Measurements from ENCODE around the gene NELFCD.
"Not testable (repeated sequence)": the region's sequence is repeated elsewhere in the genome, so short reads cannot be mapped to it uniquely, and the experiment has no call there.

NELFCD gene

DNA sequence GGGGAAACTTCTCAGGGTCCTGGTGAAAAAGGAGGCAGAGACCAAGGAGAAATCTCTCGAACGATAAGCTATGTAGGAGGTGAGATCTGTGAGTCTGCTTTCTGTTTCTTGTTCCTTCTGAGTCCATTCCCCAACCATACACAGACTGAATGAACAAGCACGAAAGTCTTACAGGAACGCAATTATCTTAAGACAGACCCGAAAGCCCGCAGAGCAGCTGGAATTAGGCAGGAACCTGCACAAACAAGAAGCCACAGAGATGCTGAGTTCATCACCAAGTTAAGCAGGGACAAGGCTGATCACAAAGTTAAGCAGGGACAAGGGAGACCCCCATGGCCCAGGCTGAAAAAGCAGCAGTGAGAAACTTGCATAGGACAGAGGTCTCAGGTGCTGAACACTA lies 21.4 kb upstream of the NELFCD start:
- ATAC-seq (replicated peaks) (no peak), DNase-seq (no peak)
- H3K4me3 Mint-ChIP-seq = no peak overlapping the region
- H3K27ac Mint-ChIP-seq = no peak overlapping the region
- H3K36me3 Mint-ChIP-seq (ENCODE audit: insufficient read depth) = no peaks in the 10 kb centered on the region
- no peaks in the 10 kb centered on the region for H3K4me1 Mint-ChIP-seq (ENCODE audit: low read depth in 2 of 2)
- H3K27me3 Mint-ChIP-seq = peaks cover 21 to 39% of the 10 kb centered on the region in 2 donors
- no peaks in the 10 kb centered on the region for H3K9me3 Mint-ChIP-seq

DNA sequence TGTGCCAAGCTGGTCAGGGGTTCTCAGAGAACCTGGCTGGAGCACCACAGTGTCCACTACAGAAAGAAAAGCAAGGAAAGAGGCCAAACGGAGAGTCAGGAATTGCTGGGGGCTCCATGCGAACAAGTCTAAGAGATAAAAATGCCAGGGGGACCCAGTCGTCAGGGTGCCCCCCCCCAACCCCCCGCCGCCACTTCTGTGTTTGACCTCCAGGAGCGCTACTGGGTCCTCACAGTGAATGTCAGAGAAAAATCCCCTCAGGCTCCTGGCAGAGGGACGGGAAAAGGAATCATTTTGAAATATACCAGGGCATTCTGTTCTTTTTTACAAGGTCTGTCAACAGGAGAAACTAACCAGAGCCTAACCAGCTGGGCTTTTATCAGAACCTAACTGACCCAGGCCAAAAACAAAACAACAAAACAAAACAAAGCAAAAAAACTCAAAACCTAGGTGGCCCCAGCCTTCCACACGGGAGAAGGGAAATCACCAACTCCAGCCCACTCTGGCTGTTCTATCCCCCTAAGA lies 17.9 kb upstream of the NELFCD start:
- no peaks in the 10 kb centered on the region for H3K9me3 Mint-ChIP-seq
- peaks cover 21 to 58% of the 10 kb centered on the region in 2 donors for H3K27me3 Mint-ChIP-seq
- no peak overlapping the region for H3K4me3 Mint-ChIP-seq
- H3K4me1 Mint-ChIP-seq (ENCODE audit: low read depth in 2 of 2) = no peaks in the 10 kb centered on the region
- ATAC-seq (replicated peaks) = no peak
- no peak for DNase-seq
- no peak overlapping the region for H3K27ac Mint-ChIP-seq
- H3K36me3 Mint-ChIP-seq (ENCODE audit: insufficient read depth) = no peaks in the 10 kb centered on the region

DNA sequence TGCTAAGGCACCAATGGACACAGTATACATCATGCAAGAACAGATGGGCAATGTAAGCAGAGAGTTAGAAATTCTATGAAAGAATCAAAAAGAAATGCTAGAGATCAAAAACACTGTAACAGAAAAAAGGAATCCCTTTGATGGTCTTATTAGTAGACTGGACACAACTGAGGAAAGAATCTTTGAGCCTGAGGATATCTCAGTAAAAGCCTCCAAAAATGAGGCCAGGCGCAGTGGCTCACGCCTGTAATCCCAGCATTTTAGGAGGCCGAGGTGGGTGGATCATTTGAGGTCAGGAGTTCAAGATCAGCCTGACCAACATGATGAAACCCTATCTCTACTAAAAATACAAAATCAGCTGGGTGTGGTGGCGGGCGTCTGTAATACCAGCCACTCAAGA lies 17.1 kb upstream of the NELFCD start:
- H3K27ac Mint-ChIP-seq; DNase-seq; ATAC-seq (replicated peaks); H3K36me3 Mint-ChIP-seq (ENCODE audit: insufficient read depth); H3K4me1 Mint-ChIP-seq (ENCODE audit: low read depth in 2 of 2); H3K9me3 Mint-ChIP-seq; H3K4me3 Mint-ChIP-seq: not testable (repeated sequence)
- peaks cover 26 to 62% of the 10 kb centered on the region in 2 donors for H3K27me3 Mint-ChIP-seq

DNA sequence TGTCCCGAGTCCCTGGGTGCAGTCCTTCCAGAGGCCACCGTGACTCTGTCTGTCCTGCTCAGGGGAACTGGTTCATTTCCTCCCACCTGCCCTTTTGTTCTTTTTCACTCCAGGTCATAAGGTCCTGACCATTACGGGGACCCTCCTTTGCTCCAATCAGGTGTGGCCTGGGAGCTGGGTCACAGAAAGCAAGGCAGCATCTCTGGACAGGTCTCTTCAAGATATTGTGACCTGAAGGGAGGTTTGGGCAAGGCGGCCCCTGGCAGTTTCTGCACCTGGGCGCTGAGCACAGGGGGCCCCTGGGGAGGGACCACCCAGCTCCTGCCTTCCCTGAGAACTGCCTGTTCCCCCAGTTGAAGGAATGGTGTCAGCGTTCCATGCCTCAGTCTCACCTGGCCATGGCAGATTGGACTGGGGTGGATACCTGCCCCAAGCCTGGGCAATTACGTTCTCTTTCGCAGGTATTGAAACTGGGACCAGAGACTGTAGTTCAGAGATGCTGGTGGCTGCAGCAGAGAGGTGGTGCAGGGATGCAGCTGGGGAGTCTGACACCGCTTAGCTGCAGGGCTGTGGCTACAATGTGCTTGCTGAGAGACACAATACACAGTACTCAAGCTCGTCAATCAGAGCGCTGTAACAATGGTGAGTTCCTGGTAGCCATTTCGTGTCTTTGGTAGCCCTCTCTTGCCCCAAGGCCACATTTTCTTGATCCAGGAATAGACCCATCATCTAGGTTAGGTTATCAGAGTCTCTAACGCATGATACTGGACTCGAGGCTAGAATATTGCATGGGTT lies 15.6 kb upstream of the NELFCD start:
- Mint-ChIP-seq H3K36me3 (ENCODE audit: insufficient read depth) (no peaks in the 10 kb centered on the region), H3K27ac (no peak overlapping the region)

DNA sequence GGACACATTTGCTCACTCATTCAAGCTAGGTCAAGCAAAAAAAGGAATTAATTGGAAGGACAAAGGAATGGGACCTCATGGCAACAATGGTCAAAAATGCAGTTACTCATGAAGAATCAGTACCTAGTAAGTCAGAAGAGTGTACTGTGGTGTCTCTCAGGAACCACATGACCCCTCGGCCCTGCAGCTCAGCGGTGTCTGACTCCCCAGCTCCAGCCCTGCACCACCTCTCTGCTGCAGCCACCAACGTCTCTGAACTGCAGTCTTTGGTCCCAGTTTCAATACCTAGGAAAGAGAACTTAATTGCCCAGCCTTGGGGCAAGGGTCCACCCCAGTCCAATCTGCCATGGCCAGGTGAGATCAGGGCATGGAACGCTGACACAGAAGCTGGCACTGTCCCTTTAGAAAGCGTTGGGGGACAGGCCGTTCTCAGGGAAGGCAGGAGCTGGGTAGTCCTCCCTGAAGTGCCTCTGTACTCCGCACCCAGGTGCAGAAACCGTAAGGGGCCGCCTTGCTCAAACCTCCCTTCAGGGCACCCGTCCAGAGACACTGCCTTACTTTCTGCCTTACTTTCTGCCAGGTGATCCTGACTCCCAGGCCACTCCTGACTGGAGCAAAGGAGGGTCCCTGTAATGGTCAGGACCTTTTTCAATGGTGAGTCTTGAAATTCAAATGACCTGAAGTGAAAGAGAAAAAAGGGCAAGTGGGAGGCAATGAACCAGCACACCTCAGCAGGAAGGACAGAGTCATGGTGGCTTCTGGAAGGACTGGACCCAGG lies 13.2 kb upstream of the NELFCD start:
- no peaks in the 10 kb centered on the region for H3K4me1 Mint-ChIP-seq (ENCODE audit: low read depth in 2 of 2)
- H3K9me3 Mint-ChIP-seq = no peaks in the 10 kb centered on the region
- no peaks in the 10 kb centered on the region for H3K36me3 Mint-ChIP-seq (ENCODE audit: insufficient read depth)
- H3K27me3 Mint-ChIP-seq = peaks cover 26 to 45% of the 10 kb centered on the region in 2 donors
- no peak overlapping the region for H3K27ac Mint-ChIP-seq
- no peak for ATAC-seq (replicated peaks)
- no peak for DNase-seq
- H3K4me3 Mint-ChIP-seq = no peak overlapping the region

More for the DNA sequence above, 15.6 kb upstream of the NELFCD start:
- DNase-seq = no peak
- Mint-ChIP-seq H3K4me1 (ENCODE audit: low read depth in 2 of 2) (no peaks in the 10 kb centered on the region), H3K9me3 (no peaks in the 10 kb centered on the region), H3K27me3 (peaks cover 31 to 58% of the 10 kb centered on the region in 2 donors), H3K4me3 (no peak overlapping the region)
- no peak for ATAC-seq (replicated peaks)

DNA sequence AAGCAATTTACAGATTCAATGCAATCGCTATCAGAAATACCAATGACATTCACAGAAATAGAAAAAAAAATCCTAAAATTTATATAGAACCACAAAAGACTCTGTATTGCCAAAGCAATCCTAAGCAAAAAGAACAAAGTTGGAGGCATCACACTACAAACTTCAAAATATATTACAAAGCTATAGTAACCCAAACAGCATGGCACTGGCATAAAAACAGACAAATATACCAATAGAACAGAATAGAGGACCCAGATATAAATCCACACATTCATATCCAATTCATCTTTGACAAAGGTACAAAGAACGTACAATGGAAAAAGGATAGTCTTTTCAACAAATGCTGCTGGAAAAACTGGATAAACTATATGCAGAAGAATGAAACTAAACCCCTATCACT lies 11.6 kb upstream of the NELFCD start:
- Mint-ChIP-seq H3K9me3 (no peaks in the 10 kb centered on the region), H3K27ac (no peak overlapping the region), H3K4me3 (no peak overlapping the region), H3K4me1 (ENCODE audit: low read depth in 2 of 2) (no peaks in the 10 kb centered on the region), H3K27me3 (peaks cover 17 to 35% of the 10 kb centered on the region in 2 donors), H3K36me3 (ENCODE audit: insufficient read depth) (no peaks in the 10 kb centered on the region)
- no peak for DNase-seq
- ATAC-seq (replicated peaks) = no peak

DNA sequence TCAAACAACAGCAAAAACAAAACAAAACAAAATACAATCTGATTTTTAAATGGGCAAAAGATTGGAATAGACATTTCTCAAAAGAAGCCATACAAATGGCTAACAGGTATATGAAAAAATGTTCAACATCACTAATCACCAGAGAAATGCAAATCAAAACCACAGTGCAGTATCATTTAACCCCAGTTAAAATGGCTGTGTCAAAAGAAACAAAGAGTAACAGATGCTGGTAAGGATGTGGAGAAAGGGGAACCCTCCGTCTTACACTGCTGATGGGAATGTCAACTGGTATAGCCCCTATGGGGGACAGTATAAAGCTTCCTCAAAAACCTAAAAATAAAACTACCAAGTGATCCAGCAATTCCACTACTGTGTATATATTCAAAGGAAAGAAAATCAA lies 10.9 kb upstream of the NELFCD start:
- H3K36me3 Mint-ChIP-seq (ENCODE audit: insufficient read depth) = no peaks in the 10 kb centered on the region
- H3K27ac Mint-ChIP-seq = no peak overlapping the region
- DNase-seq (no peak), ATAC-seq (replicated peaks) (no peak)
- no peak overlapping the region for H3K4me3 Mint-ChIP-seq
- H3K27me3 Mint-ChIP-seq = peaks cover 17 to 34% of the 10 kb centered on the region in 2 donors
- H3K4me1 Mint-ChIP-seq (ENCODE audit: low read depth in 2 of 2) = no peaks in the 10 kb centered on the region
- H3K9me3 Mint-ChIP-seq = no peaks in the 10 kb centered on the region

DNA sequence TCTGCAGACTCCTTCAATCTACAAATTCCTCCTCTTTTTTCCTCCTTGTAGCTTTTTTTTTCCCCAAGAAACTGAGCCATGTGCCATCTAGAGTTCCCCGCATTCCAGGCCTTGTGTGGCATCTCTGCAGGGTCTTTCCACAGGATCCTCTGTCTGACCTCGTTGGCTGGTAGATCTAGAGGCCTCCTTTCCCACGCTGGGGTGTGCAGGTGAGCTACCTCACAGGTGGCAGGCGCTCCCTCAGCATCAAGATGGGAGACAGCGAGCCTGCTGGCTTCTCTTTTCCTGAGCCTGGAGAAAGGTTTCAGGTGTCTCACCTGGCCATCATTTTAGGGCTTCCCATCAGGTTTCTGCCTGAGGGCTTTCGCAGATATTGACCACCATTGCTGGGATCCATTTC lies 9.6 kb upstream of the NELFCD start:
- Mint-ChIP-seq H3K27me3 (peaks cover 17 to 21% of the 10 kb centered on the region in 2 donors), H3K9me3 (no peaks in the 10 kb centered on the region), H3K4me1 (ENCODE audit: low read depth in 2 of 2) (no peaks in the 10 kb centered on the region), H3K36me3 (ENCODE audit: insufficient read depth) (no peaks in the 10 kb centered on the region), H3K4me3 (no peak overlapping the region), H3K27ac (no peak overlapping the region)
- no peak for DNase-seq
- no peak for ATAC-seq (replicated peaks)

DNA sequence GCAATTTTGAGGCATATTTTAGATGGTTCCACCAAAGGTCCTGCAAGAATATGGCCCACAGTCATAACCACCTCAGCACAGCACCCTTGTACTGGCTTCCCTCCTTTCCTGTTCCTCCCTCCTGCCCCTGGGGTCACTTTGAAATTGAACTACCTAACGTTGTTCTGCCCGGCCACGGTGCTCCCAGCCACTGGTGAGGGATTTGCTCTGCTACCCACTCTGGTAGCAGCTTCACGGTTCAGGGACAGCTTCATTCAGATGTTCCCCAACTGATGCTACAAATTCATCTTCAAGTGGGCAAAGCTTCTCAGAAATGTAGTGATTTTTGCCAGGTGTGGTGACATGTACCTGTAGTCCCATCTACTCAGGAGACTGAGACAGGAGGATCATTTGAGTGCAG lies 7.9 kb upstream of the NELFCD start:
- no peak overlapping the region for H3K4me3 Mint-ChIP-seq
- no peaks in the 10 kb centered on the region for H3K9me3 Mint-ChIP-seq
- no peak for DNase-seq
- no peak for ATAC-seq (replicated peaks)
- H3K27ac Mint-ChIP-seq = no peak overlapping the region
- no peaks in the 10 kb centered on the region for H3K36me3 Mint-ChIP-seq (ENCODE audit: insufficient read depth)
- H3K27me3 Mint-ChIP-seq = peaks cover 15 to 17% of the 10 kb centered on the region in 2 donors
- H3K4me1 Mint-ChIP-seq (ENCODE audit: low read depth in 2 of 2) = no peaks in the 10 kb centered on the region

DNA sequence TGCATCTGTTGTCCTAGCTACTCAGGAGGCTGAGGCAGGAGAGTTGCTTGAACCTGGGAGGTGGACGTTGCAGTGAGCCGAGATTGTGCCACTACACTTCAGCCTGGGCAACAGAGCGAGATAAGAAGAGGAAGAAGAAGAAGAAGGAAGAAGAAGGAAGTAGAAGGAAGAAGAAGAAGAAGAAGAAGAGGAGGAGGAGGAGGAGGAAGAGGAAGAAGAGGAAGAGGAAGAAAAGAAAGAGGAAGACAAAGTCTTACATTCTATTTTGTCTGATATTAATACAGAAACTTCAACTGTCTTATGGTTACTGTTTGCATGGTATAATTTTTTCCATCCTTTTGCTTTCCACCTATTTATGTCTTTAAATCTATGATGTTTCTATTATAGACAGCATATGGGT lies 7.2 kb upstream of the NELFCD start:
- H3K9me3 Mint-ChIP-seq = no peaks in the 10 kb centered on the region
- ATAC-seq (replicated peaks) (no peak), DNase-seq (no peak)
- no peaks in the 10 kb centered on the region for H3K36me3 Mint-ChIP-seq (ENCODE audit: insufficient read depth)
- H3K4me1 Mint-ChIP-seq (ENCODE audit: low read depth in 2 of 2) = no peaks in the 10 kb centered on the region
- H3K27me3 Mint-ChIP-seq = peaks cover 8 to 12% of the 10 kb centered on the region in 2 donors
- H3K27ac Mint-ChIP-seq = no peak overlapping the region
- H3K4me3 Mint-ChIP-seq = no peak overlapping the region

DNA sequence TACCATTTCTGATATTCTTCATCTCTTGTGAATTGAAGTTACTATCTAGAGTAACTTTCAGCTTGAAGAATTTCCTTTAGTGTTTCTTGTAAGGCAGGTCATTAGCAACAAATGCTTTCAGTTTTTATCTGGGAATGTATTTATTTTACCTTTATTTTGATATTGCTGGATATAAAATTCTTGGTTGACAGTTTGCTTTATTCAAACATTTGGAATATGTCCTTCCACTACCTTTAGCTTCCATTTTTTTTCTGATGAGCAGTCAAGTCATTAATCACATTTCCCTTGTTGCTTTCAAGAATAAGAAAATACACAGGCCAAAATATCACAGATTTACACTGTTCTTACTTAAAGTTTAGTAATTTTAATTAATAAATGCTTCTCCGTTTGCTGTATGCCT lies 5.7 kb upstream of the NELFCD start:
- H3K9me3 Mint-ChIP-seq = no peaks in the 10 kb centered on the region
- H3K27me3 Mint-ChIP-seq = no peaks in the 10 kb centered on the region
- no peaks in the 10 kb centered on the region for H3K4me1 Mint-ChIP-seq (ENCODE audit: low read depth in 2 of 2)
- H3K4me3 Mint-ChIP-seq = no peak overlapping the region
- H3K36me3 Mint-ChIP-seq (ENCODE audit: insufficient read depth) = peaks cover 6% of the 10 kb centered on the region
- ATAC-seq (replicated peaks) (no peak), DNase-seq (no peak)
- no peak overlapping the region for H3K27ac Mint-ChIP-seq

DNA sequence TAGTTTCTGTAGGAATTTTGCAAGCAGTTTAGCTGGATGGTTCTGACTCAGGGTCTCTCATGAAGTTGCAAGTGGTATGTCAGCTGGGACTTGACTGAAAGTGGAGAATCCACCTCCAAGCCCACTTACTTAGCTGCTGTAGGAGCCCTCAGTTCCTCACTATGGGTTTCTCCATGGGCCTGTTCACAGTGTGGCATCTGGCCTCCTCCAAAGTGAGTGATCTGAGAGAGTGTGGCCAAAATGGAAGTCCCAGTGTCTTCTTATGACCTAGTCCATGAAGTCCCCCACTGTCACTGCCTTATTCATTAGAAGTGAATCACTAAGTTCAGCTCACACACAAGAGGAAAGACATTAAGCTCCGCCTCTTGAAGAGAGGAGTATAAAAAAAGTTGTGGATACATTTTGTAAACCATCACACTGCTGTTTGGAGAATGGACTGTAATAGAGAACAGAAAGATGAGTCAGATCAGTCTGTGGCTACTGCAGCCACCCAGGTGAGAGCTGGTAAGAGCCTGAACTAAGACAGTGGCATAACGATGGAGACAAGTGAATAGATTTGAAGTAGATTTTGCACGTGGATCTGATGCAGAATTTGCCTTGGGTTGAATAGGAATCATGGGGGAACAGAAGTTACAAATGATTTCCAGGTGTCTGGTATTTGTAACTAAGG lies 4.9 kb upstream of the NELFCD start:
- no peaks in the 10 kb centered on the region for H3K4me1 Mint-ChIP-seq (ENCODE audit: low read depth in 2 of 2)

DNA sequence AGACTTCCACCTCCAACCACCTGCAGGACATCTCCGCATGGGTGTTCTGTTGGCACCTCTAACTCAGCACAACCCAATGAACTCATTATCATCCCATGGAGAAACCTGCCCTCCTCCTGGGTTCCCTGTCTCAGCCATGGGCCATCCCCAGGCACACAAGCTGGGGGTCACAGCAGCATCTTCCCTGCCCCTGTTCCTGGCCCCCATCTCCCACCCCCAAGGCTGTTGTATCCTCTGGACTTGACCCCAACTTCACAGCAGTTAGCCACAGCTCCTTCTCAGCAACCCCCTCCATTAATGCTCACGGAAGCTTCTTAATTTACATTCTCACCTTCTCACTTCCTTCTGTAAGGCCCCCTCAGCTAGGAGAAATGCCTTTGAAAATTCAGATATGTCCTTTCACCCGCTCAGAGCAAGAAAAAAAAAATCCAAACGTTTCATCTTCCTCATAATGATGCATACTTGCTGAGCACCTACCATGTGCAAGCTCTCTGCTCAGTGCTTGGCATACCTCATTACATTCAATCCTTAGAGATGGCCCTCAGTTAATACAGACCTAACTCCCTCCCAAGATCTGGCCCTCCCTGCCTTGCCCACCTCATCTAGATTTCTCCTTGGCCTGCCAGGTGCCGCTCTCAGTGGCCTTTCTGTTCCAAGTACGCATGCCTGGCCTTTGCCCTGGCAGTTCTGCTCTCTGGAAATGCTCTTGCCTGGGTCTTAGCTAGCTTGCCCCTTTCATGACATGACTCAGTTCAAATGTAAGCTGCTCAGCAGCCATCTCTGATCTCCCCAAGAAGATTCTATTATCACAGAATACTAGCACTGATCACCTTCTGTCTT lies 2.5 kb upstream of the NELFCD start:
- Mint-ChIP-seq H3K9me3 (no peaks in the 10 kb centered on the region), H3K27me3 (no peaks in the 10 kb centered on the region), H3K4me3 (no peak overlapping the region), H3K4me1 (ENCODE audit: low read depth in 2 of 2) (peaks cover 13 to 17% of the 10 kb centered on the region in 2 donors), H3K36me3 (ENCODE audit: insufficient read depth) (peaks cover 31% of the 10 kb centered on the region), H3K27ac (no peak overlapping the region)
- ATAC-seq (replicated peaks) (no peak), DNase-seq (no peak)

More for the DNA sequence above, 4.9 kb upstream of the NELFCD start:
- H3K27me3 Mint-ChIP-seq = no peaks in the 10 kb centered on the region
- no peak for DNase-seq
- ATAC-seq (replicated peaks) = no peak
- H3K9me3 Mint-ChIP-seq = no peaks in the 10 kb centered on the region
- no peak overlapping the region for H3K27ac Mint-ChIP-seq
- H3K36me3 Mint-ChIP-seq (ENCODE audit: insufficient read depth) = peaks cover 13% of the 10 kb centered on the region
- H3K4me3 Mint-ChIP-seq = no peak overlapping the region

Measured in effector memory CD8-positive, alpha-beta T cell (primary cell).